ENCODE results near the gene ASPDH.

Gene ASPDH

DNA sequence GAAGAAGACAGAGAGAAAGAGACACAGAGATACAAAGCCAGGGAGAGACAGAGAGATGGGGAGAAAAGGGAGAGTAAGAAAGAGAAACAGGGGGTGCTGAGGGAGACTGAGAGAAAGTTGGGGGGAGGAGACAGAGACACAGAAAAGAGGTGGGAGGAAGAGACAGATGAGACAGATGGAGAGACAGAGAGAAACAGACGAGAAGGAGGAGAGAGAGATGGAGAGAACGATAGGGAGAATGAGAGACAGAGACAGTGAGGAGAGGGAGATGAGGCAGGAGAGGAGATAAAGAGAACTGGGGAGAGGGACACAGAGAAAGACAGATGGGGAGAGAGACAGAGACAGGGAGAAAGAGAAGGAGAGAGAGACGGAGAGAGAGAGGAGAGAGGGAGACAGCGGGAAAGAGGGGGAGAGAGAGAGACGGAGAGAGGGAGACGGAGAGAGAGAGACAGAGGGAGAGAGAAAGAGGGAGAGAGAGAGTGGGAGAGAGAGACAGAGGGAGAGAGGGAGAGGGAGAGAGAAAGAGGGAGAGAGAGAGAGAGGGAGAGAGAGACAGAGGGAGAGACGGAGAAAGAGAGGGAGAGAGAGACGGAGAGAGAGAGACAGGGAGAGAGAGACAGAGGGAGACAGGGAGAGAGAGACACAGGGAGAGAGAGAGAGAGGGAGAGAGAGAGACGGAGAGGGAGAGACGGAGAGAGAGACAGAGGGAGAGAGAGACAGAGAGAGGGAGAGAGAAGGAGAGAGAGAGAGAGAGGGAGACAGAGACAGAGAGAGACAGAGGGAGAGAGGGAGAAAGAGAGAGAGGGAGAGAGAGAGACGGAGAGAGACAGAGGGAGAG, 15.3 kb downstream of the ASPDH start:
- DNase-seq (ENCODE audit: insufficient read length, low spot score) (no peak), FAIRE-seq (no peak)
- TF ChIP-seq POLR2A (IDR thresholded peaks at IDR 0.05; ENCODE audit: low read depth, low read length) (no peak), SPI1 (IDR thresholded peaks at IDR 0.05; ENCODE audit: low read depth, low read length) (no peak), PAX5 (IDR thresholded peaks at IDR 0.05; ENCODE audit: insufficient read depth, low read length, severe bottlenecking) (no peak)

- DNase-seq (ENCODE audit: insufficient read length, low spot score), result no peak
- no peak for TF ChIP-seq POLR2A (IDR thresholded peaks at IDR 0.05; ENCODE audit: low read depth, low read length)
- no peak for TF ChIP-seq POLR2AphosphoS5 (IDR thresholded peaks at IDR 0.05; ENCODE audit: low read depth, low read length)
- TF ChIP-seq TAF1 (IDR thresholded peaks at IDR 0.05; ENCODE audit: low read depth, low read length), result no peak
- TF ChIP-seq PAX5 (IDR thresholded peaks at IDR 0.05; ENCODE audit: insufficient read depth, low read length, severe bottlenecking), result no peak
- no peak for TF ChIP-seq SPI1 (IDR thresholded peaks at IDR 0.05; ENCODE audit: low read depth, low read length)
- no peak for FAIRE-seq
Measured at GRCh38 chr19:50497022-50497405, 16.7 kb downstream of the ASPDH start.

DNA sequence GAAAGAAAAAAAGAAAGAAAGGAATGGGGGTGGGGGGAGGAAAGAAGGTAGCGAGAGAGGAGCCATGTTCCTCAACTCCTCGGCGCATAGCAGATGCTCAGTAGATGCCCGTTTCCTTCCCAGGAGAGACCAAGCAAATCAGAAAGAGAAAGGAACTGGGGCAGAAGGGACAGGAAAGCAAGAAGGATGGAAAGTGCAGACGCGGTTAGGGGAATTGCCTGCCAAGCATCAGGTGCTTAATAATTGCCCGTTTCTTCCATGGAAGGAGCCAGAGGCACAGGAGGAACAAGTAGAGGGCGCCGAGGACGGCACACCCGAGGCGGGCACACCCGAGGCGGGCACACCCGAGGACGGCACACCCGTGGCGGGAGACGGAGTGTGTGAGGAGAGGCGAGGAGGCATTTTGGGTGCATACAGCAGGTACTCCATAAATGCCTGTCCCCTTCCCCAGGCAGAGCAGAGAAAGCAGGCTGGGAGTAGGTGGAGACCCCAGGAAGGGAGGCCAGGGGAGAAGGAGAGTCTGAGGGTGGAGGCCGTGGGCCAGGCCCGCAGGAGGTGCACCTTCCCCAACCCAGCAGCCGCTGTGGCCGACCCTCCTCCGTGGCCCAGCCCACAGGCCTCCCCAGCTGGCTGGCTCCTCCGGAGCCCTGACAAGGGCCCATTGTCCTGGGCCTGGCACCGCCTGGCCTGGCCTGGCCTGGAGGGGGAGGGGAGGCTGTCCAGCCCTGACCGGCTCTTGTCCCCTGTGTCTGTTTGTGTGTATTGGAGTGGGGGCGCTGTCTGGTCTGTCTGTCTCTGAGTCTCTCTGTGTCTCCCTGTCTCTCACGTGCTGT, 17.3 kb downstream of the ASPDH start:
- TF ChIP-seq POLR2AphosphoS5 (IDR thresholded peaks at IDR 0.05; ENCODE audit: low read depth, low read length), result no peak
- no peak for TF ChIP-seq SPI1 (IDR thresholded peaks at IDR 0.05; ENCODE audit: low read depth, low read length)
- no peak for TF ChIP-seq PAX5 (IDR thresholded peaks at IDR 0.05; ENCODE audit: insufficient read depth, low read length, severe bottlenecking)
- no peak for TF ChIP-seq POU2F2 (IDR thresholded peaks at IDR 0.05; ENCODE audit: low read depth, low read length)
- no peak for TF ChIP-seq TAF1 (IDR thresholded peaks at IDR 0.05; ENCODE audit: low read depth, low read length)
- TF ChIP-seq POLR2A (IDR thresholded peaks at IDR 0.05; ENCODE audit: low read depth, low read length), result no peak
- no peak for DNase-seq (ENCODE audit: insufficient read length, low spot score)
- no peak for FAIRE-seq

DNA sequence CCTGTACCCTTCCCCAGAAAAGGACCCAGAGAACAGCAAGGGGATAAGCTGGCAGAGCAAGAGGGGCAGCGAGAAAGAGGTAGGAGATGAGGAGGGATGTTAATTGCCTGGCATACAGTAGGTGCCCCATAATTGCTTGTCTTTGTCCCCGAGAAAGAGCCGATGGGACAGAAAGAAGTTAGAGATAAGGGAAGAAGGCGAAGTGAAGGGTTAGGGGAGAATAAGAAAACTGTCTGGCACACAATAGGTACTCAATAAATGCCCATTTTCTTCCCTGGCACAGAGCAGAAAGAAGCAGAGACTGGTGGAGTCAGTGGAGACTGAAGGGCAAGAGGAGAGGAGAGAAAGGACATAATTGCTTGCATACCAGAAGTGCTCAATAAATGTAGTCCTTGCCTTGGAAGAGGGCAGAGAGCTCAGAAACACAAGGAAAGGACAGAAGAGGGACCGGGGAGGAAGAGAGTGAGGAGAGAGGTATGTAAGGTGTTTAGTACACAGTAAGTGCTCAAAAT, 18.6 kb downstream of the ASPDH start:
- DNase-seq (ENCODE audit: insufficient read length, low spot score) (no peak), FAIRE-seq (no peak)
- TF ChIP-seq POLR2A (IDR thresholded peaks at IDR 0.05; ENCODE audit: low read depth, low read length) (no peak), TAF1 (IDR thresholded peaks at IDR 0.05; ENCODE audit: low read depth, low read length) (no peak), POU2F2 (IDR thresholded peaks at IDR 0.05; ENCODE audit: low read depth, low read length) (no peak), POLR2AphosphoS5 (IDR thresholded peaks at IDR 0.05; ENCODE audit: low read depth, low read length) (no peak), PAX5 (IDR thresholded peaks at IDR 0.05; ENCODE audit: insufficient read depth, low read length, severe bottlenecking) (no peak), SPI1 (IDR thresholded peaks at IDR 0.05; ENCODE audit: low read depth, low read length) (no peak)

DNA sequence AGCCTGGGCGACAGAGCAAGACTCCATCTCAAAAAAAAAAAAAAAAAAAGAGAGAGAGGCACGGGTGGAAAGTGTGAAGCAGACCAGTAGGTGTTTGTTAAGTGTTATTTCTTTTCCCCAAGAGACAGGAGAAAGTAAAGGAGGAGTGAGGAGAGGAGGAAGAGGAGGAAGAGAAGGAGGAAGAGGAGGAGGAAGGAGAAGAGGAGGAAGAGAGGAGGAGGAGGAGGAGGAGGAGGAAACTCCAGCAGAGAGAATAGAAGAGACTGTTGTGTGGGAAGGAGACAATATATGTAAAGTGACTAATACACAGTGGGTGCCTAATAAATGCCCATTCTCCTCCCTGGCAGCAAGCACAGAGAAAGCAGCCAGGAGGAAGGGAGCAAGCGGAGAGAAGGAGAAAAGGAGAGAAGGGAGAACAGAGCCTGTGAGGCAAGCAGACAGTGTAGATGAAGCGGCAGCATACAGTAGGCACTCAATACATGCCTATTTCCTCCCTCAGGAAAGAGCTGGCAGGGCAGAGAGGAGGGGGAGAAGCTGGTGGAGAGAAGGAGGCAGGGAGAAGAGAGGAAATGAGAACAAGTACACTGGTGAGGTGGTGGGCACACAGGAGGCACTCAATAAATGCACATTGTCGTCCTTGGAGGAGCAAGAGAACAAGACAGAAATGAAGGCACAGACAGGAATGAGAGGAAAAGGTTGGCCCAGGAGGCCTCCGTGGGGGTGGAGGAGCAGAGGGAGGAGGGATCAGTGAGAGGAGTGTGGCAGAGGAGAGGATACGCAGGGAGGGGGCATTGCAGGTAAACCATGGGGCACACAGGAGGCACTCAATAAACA, 19.3 kb downstream of the ASPDH start:
- FAIRE-seq, result no peak

GRCh38 chr19:50493171-50493570, 20.5 kb downstream of the ASPDH start:
- FAIRE-seq, result no peak
- TF ChIP-seq PAX5 (IDR thresholded peaks at IDR 0.05; ENCODE audit: insufficient read depth, low read length, severe bottlenecking) (no peak), SPI1 (IDR thresholded peaks at IDR 0.05; ENCODE audit: low read depth, low read length) (no peak), POU2F2 (IDR thresholded peaks at IDR 0.05; ENCODE audit: low read depth, low read length) (no peak), TAF1 (IDR thresholded peaks at IDR 0.05; ENCODE audit: low read depth, low read length) (no peak), POLR2AphosphoS5 (IDR thresholded peaks at IDR 0.05; ENCODE audit: low read depth, low read length) (no peak)
- no peak for DNase-seq (ENCODE audit: insufficient read length, low spot score)

More for the DNA sequence above, 19.3 kb downstream of the ASPDH start:
- TF ChIP-seq POLR2A (IDR thresholded peaks at IDR 0.05; ENCODE audit: low read depth, low read length) (no peak), POLR2AphosphoS5 (IDR thresholded peaks at IDR 0.05; ENCODE audit: low read depth, low read length) (no peak), PAX5 (IDR thresholded peaks at IDR 0.05; ENCODE audit: insufficient read depth, low read length, severe bottlenecking) (no peak), POU2F2 (IDR thresholded peaks at IDR 0.05; ENCODE audit: low read depth, low read length) (no peak), SPI1 (IDR thresholded peaks at IDR 0.05; ENCODE audit: low read depth, low read length) (no peak), TAF1 (IDR thresholded peaks at IDR 0.05; ENCODE audit: low read depth, low read length) (no peak)
- DNase-seq (ENCODE audit: insufficient read length, low spot score), result no peak

- TF ChIP-seq POU2F2 (IDR thresholded peaks at IDR 0.05; ENCODE audit: low read depth, low read length) (no peak), POLR2AphosphoS5 (IDR thresholded peaks at IDR 0.05; ENCODE audit: low read depth, low read length) (no peak), PAX5 (IDR thresholded peaks at IDR 0.05; ENCODE audit: insufficient read depth, low read length, severe bottlenecking) (no peak), POLR2A (IDR thresholded peaks at IDR 0.05; ENCODE audit: low read depth, low read length) (no peak), SPI1 (IDR thresholded peaks at IDR 0.05; ENCODE audit: low read depth, low read length) (no peak), TAF1 (IDR thresholded peaks at IDR 0.05; ENCODE audit: low read depth, low read length) (no peak)
- no peak for FAIRE-seq
- DNase-seq (ENCODE audit: insufficient read length, low spot score), result no peak
Measured at GRCh38 chr19:50492303-50493052, 21.2 kb downstream of the ASPDH start.

DNA sequence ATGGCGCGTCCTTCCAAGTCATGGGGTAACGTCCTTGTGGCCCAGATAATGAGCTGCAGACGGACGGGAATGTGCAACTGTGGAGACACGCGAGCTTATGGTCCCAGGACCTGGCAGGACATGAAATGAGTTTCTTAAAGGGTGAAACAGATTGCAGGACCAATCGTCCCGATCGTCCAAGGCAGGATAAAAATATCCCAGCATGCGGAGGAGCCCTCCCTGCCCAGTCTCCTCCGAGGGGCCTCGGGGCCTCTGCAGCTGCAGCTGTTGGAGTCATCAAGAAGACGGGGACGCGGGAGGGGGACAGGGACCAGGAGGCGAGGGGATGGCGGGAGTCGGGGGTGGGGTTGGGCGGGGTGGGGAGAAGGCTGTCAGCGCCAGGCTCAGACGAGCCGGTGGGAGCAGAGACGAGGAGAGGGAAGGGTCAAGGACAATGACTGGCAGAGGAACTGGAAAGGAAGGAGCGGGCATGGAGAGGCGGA, 22.7 kb downstream of the ASPDH start:
- no peak for FAIRE-seq
- no peak for DNase-seq (ENCODE audit: insufficient read length, low spot score)
- no peak for TF ChIP-seq TAF1 (IDR thresholded peaks at IDR 0.05; ENCODE audit: low read depth, low read length)
- TF ChIP-seq PAX5 (IDR thresholded peaks at IDR 0.05; ENCODE audit: insufficient read depth, low read length, severe bottlenecking), result no peak
- TF ChIP-seq POU2F2 (IDR thresholded peaks at IDR 0.05; ENCODE audit: low read depth, low read length), result no peak
- TF ChIP-seq POLR2A (IDR thresholded peaks at IDR 0.05; ENCODE audit: low read depth, low read length), result no peak
- no peak for TF ChIP-seq SPI1 (IDR thresholded peaks at IDR 0.05; ENCODE audit: low read depth, low read length)
- TF ChIP-seq POLR2AphosphoS5 (IDR thresholded peaks at IDR 0.05; ENCODE audit: low read depth, low read length), result no peak

Data from GM12891 (cell line).